Measurements from ENCODE around the gene VEGFC. TPM values are rescaled to one million over a fixed set of nuclear protein-coding genes. Genes with fewer than 3 reads are reported as not detected.

The VEGFC gene
- polyA plus RNA-seq, 1 of the 3 experiments (the other 2 are of a cell fraction): 81.9 TPM

GRCh38 chr4:176769514-176769913 lies 23.2 kb downstream of the VEGFC start (continued):
- 0 out of 2 replicates have a peak, but pooled peaks have one; percentile 41 for TF ChIP-seq MAX (IDR thresholded peaks at IDR 0.05; ENCODE audit: low read depth)
- no peak for TF ChIP-seq NRF1 (IDR thresholded peaks at IDR 0.05; ENCODE audit: low read depth, low read length)
- no peak for TF ChIP-seq ZBTB33 (IDR thresholded peaks at IDR 0.05; ENCODE audit: borderline replicate concordance, low read depth)
- TF ChIP-seq REST (IDR thresholded peaks at IDR 0.05; ENCODE audit: low read depth, low read length): no peak
- no peak for TF ChIP-seq RFX5 (IDR thresholded peaks at IDR 0.05; ENCODE audit: low read length)
- no peak for TF ChIP-seq IRF3 (IDR thresholded peaks at IDR 0.05; ENCODE audit: low read depth, low read length)
- no peak for TF ChIP-seq GATA2 (CRISPR knock-in tag; IDR thresholded peaks at IDR 0.05)
- TF ChIP-seq TCF12 (IDR thresholded peaks at IDR 0.05): peak; percentile 45; the same call in 1 of the 2 replicates

GRCh38 chr4:176767183-176767582 lies 25.5 kb downstream of the VEGFC start:
- H3K9me2 ChIP-seq: no peaks in the 10 kb centered on the region
- peaks cover 0 to 17% of the 10 kb centered on the region in 2 experiments; a peak in 3 of 4 replicates for H3K4me1 ChIP-seq (ENCODE audit: control insufficient read depth in 1 of 2, insufficient read depth in 2 of 2, low read depth in 1 of 2, low read length in 1 of 2)
- peak overlapping the region; percentile 43 to 82; a peak in 3 of 4 replicates for H3K27ac ChIP-seq (ENCODE audit: low read depth in 2 of 2, low read length in 1 of 2)
- H3K9ac ChIP-seq: no peak overlapping the region
- CTCF ChIA-PET: no interaction called here
- H3K27me3 ChIP-seq (ENCODE audit: insufficient read depth): no peaks in the 10 kb centered on the region
- DNase-seq: no peak
- H3K79me2 ChIP-seq (ENCODE audit: insufficient read depth): peaks cover 100% of the 10 kb centered on the region
- H4K20me1 ChIP-seq (ENCODE audit: insufficient read depth): peaks cover 89% of the 10 kb centered on the region
- H3K36me3 ChIP-seq (replicated peaks in 1 of 2; ENCODE audit: control insufficient read depth in 1 of 2, insufficient read depth in 2 of 2, low read length in 1 of 2): peaks cover 0 to 53% of the 10 kb centered on the region in 2 experiments
- POLR2A ChIA-PET: no interaction called here
- no peak overlapping the region for H3K4me3 ChIP-seq (ENCODE audit: low read depth in 2 of 2, low read length in 1 of 2)
- WGBS (ENCODE audit: low lambda C conversion rate): 58% methylated on average over 1 of the region's 1 CpG
- H2AFZ ChIP-seq (ENCODE audit: low read depth): no peak overlapping the region
- TF ChIP-seq TCF12 (IDR thresholded peaks at IDR 0.05) (peak; percentile 46; the same call in 1 of the 2 replicates), GABPA (IDR thresholded peaks at IDR 0.05; ENCODE audit: low read depth) (no peak), JUND (IDR thresholded peaks at IDR 0.05) (peak; percentile 34; the same call in 1 of the 2 replicates), MAX (IDR thresholded peaks at IDR 0.05; ENCODE audit: low read depth) (no peak), RAD21 (IDR thresholded peaks at IDR 0.05; ENCODE audit: low read length) (no peak), POLR2AphosphoS5 (IDR thresholded peaks at IDR 0.05; ENCODE audit: low read depth, low read length) (peak; percentile 27; the same call in 1 of the 2 replicates), USF2 (IDR thresholded peaks at IDR 0.05; ENCODE audit: borderline replicate concordance, low read depth, low read length) (no peak), EP300 (IDR thresholded peaks at IDR 0.05; ENCODE audit: borderline replicate concordance in 1 of 2, low read depth in 1 of 2, low read length in 1 of 2) (peak in 1 of 2 experiments; percentile 56; a peak in 1 of 4 replicates), NFIC (IDR thresholded peaks at IDR 0.05; ENCODE audit: borderline replicate concordance) (peak; percentile 60), MXI1 (IDR thresholded peaks at IDR 0.05; ENCODE audit: low read depth, low read length) (no peak), SIN3A (IDR thresholded peaks at IDR 0.05; ENCODE audit: borderline replicate concordance, low read depth, low read length) (no peak), PBX3 (IDR thresholded peaks at IDR 0.05) (peak; percentile 76), YY1 (IDR thresholded peaks at IDR 0.05; ENCODE audit: low read depth) (no peak)
- 0 out of 2 replicates have a peak, but pooled peaks cover 4% of the 10 kb centered on the region for H3K9me3 ChIP-seq
- no peak overlapping the region; the same call in 1 of the 2 replicates for H3K4me2 ChIP-seq
- peaks cover 73% of the 10 kb centered on the region for H3F3A ChIP-seq (replicated peaks; ENCODE audit: insufficient read depth)

Measured in SK-N-SH (cell line).